ENCODE data around the gene DCTPP1.

Gene DCTPP1

DNA sequence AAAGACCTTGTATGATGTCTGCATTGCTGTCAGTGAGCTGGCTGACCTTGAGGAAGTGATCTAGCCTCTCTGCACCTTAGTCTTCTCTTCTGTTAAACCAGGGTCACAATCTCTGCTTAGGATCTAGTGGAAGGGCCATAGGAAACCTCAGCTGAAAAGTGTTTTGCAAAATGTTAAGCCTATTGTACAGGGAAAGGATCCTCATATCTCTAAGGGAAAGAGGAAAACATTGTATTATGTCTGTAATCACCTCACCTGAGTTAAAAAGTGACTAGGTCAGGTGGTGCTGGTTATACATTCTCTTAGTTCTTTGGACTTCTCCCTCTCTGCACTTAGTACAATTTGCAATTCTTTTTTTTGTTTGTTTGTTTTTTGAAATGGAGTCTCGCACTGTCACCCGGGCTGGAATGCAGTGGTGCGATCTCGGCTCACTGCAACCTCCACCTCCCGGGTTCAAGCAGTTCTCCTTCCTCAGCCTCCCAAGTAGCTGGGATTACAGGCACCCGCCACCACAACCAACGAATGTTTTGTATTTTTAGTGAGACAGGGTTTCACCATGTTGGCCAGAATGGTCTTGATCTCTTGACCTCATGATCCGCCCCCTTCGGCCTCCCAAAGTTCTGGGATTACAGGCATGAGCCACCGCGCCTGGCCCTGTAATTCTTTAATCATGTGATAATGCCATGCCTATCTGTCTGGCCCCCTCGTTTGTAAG lies 17.8 kb upstream of the DCTPP1 start:
- no peak for DNase-seq

DNA sequence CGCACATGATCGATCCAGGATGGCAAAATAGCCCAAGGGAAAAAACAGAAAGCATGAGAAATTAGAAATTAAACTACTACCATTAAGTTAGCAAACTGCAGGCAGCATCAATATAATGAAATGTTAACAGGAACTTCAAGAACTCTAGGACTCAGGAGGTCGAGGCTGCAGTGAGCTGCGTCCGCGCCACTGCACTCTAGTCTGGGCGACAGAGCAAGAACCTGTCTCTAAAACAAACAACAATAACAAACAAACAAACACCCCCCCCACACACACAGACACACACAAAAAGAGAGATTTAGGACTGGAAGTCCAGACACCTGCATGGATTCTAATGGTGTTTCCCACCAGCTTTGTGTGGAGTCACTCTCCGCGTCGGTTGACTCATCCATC lies 16.4 kb upstream of the DCTPP1 start:
- no peak for DNase-seq

DNA sequence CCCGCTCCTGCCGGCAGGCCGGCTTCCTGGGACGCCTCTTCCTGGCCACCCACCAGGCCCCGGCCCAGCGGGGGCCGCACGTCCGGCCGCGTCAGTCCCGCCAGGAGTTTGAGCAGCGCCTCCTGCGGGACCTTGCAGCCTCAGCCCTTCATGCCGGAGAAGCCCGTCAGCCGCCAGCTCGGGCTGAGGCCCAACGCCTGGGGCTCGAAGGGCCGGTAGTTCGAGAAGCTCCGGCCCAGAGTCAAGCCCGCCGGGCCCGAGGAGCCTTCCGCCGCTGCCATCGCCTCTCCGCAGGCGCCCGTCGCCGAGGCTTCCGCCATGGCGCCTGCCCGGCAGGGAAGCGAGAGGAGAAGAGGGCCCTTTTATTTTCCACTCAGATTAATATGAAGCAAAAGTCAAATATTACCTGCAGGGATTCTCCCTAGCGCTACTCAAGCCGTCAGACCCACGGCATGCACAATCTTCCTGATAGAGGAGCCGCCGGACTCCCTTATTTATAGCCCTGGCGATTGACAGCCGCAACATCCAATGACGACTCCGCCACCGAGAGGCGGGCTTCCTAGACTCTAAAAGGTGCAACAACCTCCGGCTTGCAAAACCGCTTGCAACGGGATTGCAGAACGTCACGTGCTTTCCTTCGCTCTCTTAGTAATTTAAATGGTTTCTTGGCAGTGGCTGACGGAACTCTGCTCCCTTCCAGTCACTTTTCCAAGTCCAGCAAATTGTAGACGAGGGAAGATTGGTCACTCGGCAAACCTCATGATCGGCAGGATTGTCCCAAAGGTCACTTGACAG lies 15.8 kb upstream of the DCTPP1 start, which contains the start of gene SEPHS2:
Gene SEPHS2 (minus strand): TSS at position 467 of the 795 bp plus-strand sequence. CDS start 147 bp downstream, at position 320.
- DNase-seq = peak; percentile 16 to 95 (median 88)

DNA sequence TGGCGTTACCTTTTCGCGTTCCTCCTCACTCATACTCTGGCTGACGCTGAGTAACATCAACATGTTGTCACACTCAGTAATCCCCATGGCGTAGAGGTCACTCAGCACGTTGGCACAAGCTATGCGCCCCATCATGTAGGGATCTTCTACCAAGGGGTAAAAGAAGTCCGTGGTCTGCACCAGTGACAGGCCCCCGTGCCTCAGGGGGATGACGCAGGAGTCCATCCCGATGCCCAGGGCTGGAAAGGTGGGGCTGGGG lies 15.2 kb upstream of the DCTPP1 start:
- DNase-seq = no peak

DNA sequence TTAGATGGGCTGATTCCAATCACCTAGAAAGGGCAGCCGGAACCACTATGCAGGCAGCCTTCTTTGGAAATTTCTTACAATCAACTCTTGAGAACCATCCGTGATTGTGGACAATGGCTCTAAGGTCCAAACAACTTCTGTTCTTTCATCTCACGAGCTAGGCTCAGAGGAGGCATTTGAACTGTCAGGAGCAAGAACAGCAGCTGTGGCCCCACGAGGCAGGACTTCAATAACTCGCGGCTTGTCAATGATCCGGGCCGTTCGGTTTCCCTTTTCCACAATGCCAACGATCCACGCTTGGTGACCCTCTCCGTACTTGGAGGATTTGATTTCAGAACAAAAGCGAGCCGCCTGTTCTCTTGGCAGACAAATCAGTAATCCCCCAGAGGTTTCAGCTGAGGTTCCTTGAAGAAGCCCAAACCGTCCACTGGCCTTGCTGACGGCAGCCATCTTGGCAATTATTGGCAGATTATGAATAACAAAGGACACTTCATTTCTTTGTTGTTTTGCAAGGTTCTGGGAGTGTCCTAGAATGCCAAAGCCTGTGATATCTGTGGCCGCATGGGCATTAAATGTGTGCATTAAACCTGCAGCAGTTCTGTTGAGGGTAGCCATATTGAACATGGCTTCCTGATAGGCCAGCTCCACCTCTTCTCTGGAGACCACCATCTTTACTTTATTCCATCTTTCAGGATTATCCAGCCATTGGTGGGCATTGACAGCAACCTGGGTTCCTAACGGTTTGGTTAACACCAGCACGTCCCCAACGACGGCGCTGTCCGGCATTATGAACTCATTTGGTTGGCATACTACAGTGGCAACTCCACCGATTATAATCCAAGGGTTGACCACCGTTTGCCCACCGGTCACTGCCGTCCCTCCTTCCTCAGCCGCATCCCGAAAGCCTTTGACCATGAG lies 14.7 kb upstream of the DCTPP1 start:
- no peak for DNase-seq

DNA sequence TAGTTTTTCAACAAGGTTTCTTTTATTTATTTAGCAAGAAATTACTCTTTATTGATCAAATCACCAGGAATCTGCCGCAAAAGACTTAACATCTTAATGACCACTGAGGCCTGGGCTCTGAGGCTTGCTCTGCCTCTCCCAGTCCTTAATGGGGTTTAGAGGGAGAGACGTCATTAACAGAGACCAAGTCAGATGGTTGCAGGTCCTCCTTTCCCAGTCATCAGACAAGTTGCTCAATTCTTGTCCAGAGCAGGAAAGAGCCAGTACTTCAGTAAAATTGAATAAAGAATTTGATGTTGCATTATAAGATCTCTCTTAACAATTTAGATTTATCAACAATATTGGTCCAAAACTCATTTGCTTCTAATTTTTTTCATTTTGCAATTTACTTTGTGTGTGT lies 13.8 kb upstream of the DCTPP1 start:
- no peak for DNase-seq

DNA sequence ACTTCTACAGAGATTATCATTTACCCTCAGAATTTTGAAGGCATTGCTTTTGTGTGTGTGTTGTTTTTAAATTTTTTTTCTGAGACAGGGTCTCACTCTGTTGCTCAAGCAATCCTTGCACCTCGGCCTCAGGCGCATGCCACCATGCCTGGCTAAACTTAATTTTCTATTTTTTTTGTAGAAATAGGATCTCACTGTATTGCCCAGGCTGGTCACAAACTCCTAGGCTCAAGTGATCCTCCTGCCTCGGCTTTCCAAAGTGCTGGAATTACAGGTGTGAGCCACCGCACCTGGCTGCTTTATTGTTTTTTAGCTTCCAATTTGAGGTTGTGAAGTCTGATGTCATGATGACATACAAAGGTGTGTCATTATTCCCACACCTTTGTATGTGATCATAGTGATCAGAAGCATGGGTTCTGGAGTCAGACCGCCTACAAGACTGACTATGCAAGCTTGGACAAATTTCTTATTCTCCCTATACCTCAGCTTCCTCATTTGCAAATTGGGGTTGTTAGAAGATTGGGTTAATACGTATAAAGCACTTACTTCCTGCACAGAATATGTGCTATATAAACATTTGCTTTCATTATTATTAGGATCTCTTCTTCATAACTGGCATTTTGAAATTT lies 10.0 kb upstream of the DCTPP1 start:
- DNase-seq = no peak

DNA sequence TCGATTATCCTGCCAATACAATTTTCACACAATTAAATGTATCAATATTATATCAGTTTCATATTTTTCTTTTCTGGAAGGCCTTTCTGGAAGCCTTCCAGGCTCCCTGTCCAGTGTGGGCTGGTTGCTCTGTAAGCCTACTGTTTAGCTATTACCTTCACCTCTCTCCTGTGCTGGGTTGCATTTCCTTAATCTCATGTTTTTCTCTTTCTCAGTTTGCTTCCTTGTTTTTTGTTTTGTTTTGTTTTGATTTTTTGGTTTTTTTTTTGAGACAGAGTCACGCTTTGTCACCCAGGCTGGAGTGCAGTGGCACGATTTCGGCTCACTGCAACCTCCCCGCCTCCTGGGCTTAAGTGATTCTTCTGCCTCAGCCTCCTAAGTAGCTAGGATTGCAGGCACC lies 9.0 kb upstream of the DCTPP1 start:
- no peak for DNase-seq

DNA sequence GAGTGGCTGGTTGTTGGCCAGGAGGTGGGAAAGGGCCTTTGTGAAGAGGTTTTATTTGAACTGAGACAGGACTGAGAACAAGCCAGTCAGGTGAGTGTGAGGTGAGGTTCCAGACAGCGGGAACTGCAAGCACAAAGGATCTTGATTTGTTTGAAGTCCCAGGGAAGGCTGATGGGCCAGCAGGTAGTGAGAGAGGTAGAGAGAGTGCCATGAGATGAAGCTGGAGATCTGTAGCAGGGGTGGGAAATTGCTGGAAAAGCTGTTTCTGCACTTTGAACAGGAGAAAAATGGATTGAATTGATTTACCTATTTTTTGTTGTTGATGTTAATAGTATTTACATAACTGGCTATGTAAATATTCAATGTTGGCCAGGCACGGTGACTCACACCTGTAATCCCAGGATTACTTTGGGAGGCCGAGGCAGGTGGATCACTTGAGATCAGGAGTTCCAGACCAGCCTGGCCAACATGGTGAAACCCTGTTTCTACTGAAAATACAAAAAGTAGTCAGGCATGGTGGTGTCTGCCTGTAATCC lies 7.7 kb upstream of the DCTPP1 start:
- DNase-seq = no peak

DNA sequence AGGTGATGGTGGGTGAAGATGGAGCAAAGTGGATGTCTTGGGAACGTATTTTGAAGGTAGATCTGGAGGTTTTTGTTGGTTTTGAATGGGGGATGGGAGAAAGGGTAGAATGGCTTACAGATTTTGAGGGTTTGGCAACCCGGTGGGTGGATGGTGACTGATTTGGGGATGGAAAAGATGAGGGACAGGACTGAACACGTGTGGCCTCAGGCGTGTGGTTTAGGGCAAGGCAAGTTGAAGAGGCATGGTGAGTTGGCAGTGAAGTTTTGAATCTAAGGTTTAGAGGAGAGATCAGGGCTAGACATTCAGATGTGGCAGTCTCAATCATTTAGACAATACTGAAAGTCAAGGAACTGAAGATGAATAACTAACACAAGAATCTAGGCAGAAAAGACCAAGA lies 5.0 kb upstream of the DCTPP1 start:
- DNase-seq = no peak

DNA sequence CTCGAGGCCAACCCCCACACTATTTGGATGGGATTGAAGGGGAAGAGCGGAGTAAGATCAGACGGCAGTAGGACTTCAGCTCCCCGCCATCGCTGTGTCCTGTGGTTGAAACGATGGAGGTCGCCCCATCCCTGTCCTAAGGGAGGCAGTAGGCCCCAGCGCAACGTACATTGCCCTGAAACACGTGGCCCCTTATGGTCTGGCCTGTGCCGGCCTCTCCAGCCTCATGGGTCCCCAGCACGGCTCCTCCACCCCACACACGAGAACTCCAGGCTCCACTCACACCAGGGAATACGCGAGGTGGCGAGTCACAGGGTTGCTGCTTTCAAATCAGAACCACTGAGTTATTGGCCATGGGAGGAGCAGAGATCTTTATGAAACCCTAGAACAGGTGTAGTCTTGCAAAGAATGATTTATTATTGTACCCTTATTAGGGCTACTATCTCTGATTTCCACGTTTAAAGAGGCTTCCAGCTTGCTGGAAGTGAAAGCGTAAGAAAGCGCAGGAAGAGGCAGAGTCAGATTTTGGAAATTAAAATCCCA lies 669 bp upstream of the DCTPP1 start:
- DNase-seq = peak in 1 of 14 donors; percentile 53

DNA sequence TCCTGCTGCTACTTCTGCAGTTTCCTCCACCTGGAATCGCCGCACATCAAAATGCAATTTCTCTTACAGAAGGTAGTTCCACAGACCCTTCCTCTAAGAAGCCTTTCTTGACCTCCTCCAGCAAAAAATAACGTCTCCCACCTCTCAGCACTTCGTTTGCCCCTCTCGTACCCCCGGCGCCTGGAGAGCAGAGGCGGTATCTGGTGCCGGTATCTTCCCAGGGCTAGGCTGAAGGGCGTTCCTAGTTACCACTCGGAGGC lies 482 bp downstream of the DCTPP1 start:
- no peak for DNase-seq

DNA sequence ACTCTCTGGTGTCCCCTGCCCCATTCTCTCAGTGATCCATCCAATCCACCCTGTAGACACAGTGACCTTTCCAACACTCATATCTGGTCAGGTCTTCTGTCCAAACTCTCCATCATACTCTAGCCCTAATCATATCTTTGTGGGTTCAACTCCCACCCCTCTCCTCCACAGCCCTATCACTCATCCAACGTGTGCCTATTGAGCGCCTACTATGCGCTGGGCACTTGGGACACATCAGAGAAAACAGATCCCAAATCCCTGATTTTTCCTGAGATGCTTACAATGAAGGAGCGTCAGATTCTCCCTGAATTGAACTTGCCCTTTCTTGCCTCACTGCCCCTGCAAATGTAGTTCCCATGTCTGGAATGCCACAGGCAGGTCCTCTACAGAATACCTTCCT lies 1.8 kb downstream of the DCTPP1 start:
- no peak for DNase-seq

DNA sequence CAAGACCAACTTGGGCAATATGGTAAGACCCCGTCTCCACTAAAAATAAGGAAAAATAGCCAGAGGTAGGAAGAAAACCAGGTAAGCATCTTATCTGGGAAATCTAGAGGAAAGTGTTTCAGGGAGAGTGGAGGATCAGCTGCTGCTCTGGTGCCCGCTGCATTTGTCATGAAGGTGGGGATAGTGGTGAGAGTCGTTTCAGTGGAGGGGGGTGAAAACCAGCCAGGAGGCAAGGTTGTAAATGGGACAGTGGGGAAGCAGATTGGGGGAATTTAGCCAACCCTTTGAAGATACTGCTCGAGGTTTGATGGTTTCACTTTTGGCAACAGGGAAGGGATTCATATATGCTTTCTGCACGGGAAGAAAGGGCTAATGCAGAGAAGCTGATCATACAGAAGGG lies 8.8 kb downstream of the DCTPP1 start:
- no peak for DNase-seq

DNA sequence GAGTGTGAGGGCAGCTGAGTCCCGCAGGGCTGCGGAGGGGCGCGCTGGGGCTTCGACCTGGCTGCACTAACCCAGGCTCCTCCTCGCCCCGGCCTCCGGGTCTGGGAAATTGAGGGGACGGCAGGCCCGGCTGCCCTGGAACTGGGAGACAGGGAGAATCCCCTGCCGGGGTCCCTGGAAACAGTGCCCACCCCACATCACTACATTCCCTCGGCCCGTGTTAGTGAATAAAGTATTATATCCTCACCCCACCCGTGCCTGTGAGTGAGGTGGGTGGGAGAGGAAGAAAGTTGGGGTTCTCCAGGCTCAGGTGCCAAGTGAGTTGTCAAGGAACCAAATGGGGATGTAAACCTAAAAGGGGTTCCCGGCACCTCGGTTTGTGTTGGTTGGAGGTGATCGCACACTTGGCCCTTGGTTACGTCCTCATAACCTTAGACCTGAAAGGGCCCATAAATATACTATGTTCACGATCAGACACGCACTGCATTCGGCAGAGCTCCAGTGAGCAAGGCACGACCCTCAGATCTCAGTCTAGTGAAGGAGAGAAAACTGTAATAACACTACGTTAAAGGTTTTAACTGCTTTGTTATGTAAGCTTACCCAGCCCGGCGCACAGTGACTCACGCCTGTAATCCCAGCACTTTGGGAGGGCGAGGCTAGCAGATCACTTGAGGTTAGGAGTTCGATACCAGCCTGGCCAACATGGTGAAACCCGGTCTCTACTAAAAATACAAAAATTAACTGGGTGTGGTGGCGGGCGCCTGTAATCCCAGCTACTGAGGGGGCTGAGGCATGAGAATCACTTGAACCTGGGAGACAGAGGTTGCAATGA lies 11.3 kb downstream of the DCTPP1 start:
- DNase-seq = no peak

DNA sequence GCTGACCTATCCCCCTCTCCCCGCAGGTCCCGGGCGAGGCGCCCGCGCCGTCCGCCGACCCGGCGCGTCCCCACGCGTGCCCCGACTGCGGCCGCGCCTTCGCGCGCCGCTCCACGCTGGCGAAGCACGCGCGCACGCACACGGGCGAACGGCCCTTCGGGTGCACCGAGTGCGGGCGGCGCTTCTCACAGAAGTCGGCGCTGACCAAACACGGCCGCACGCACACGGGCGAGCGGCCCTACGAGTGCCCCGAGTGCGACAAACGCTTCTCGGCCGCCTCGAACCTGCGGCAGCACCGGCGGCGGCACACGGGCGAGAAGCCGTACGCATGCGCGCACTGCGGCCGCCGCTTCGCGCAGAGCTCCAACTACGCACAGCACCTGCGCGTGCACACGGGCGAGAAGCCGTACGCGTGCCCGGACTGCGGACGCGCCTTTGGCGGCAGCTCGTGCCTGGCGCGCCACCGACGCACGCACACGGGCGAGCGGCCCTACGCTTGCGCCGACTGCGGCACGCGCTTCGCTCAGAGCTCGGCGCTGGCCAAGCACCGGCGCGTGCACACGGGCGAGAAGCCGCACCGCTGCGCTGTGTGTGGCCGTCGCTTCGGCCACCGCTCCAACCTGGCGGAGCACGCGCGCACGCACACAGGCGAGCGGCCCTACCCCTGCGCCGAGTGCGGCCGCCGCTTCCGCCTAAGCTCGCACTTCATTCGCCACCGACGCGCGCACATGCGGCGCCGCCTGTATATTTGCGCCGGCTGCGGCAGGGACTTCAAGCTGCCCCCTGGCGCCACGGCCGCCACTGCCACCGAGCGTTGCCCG lies 12.1 kb downstream of the DCTPP1 start:
- DNase-seq = peak in 10 of 14 donors; percentile 21 to 86 (median 36)

DNA sequence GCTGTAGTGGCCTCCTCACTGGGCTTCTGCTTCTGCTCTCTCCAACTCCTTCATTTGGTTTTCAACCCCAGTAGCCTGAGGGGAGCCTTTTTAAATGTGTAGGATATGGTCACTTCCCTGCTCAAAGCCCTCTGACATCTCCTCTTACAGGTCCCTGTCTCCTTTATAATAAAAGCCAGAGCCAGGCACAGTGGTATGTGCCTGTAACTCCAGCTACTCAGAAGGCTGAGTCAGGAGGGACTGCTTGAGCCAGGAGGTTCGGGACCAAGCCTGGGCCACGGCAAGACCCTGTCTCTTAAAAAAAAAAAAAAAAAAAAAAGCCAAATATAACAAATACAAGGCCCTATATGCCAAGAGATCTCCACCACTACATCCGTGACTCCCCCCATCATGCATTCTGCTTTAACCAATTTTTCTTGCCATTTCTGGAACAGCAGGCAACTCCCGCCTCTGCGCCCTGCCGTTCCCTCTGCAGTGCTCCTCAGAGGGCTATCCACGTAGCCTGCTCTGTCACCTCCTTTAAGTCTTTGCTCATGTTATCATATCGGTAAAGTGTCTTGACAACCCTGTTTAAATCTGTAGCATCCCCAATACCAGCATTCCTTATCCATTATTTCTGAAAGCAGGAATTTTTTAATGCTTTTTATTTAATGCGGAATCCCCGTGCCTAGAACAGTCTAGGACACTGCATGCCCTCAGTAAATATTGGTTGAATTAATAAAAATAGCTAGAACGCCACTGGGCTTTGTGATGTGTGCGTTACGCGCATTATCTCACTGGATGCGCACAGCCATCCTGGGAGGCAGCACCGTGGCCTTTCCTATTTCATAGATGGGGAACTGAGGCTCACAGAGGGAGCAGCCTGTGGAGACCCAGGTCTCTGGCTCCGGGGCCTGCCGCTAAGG lies 13.0 kb downstream of the DCTPP1 start:
- peak in 1 of 14 donors; percentile 12 for DNase-seq

DNA sequence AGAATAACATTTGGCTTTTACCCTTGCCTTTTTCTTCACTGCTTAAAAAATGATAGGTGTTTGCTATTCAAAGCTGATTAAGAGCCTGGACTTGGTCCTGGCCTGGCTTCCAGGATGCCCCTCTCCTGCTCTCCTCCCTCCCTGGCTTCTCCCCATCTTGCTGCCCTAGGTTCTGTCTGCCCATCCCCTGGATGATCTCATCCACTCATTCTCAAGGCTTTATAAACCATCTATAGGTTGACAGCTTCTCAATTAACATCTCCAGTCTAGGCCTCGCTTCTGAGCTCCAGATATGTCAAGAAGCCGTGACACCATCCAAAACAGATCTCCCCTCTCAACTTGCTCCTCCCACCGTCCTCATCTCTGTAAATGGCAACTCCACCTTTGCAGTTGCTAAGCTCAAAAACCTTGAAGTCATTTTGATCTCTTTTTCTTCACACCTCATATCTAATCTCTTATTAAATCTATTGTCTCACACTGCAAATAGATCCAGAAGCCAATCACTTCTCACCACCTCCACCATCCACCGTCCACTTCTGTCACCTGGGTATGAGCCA lies 13.7 kb downstream of the DCTPP1 start:
- DNase-seq = no peak

DNA sequence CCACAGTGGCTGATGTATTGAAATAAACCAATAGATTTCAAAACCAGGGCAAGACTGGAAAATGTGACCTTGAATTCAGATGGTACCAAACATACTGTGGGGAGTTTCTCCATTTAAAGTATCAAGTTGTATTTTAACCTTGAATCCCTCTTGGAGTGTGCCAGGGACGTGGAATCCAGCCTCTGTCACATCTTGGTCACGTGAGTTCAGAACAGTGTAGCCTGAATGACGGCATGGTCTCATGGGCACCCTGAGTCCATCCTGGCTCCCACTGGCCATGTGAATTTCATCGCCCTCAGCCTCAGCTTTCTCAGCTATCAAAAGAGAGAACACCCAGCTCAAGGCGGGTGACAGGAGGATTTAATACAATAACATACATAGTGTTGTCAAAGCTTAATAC lies 15.7 kb downstream of the DCTPP1 start:
- no peak for DNase-seq
